CD4-positive, alpha-beta T cell treated with Interleukin-15 for 4 hours (primary cell): ENCODE data around the gene IFNA7.
"Not testable (repeated sequence)": the region's sequence is repeated elsewhere in the genome, so short reads cannot be mapped to it uniquely, and the experiment has no call there.

Source experiments
- DNase-seq: peaks from one replicate; pipeline ENCODE4 v3.0.0-alpha.2; 2020; ENCODE audit warnings: low spot score

Gene IFNA7

GRCh38 chr9:21174671-21175070 is 27.3 kb downstream of the IFNA7 start:
- DNase-seq, result no peak

GRCh38 chr9:21172156-21172555 is 29.8 kb downstream of the IFNA7 start:
- no peak for DNase-seq

GRCh38 chr9:21171351-21171750 is 30.7 kb downstream of the IFNA7 start:
- no peak for DNase-seq

GRCh38 chr9:21166560-21166959 is 35.4 kb downstream of the IFNA7 start, which contains the start of gene IFNA21:
Gene IFNA21, minus strand, starts transcription at chr9:21166660. Its CDS starts 48 bp downstream, at chr9:21166612.
- not testable (repeated sequence) for DNase-seq

- no peak for DNase-seq
Observed at GRCh38 chr9:21165516-21165915, 36.5 kb downstream of the IFNA7 start.

GRCh38 chr9:21160178-21160577 is 41.8 kb downstream of the IFNA7 start:
- DNase-seq, result peak; percentile 43

- no peak for DNase-seq
Observed at GRCh38 chr9:21155501-21155900, 46.5 kb downstream of the IFNA7 start.

- DNase-seq, result peak; percentile 21
Observed at GRCh38 chr9:21154018-21154608, 47.9 kb downstream of the IFNA7 start.

- DNase-seq, result no peak
Observed at GRCh38 chr9:21153336-21154017, 48.5 kb downstream of the IFNA7 start.
